Non-pigmented ciliary epithelial cell (primary cell): ENCODE measurements around the gene APRT.

Experiments used
- DNase-seq: peaks from one replicate; pipeline ENCODE4 v3.0.0-alpha.2; 2010; ENCODE audit warnings: low read depth

The APRT gene

GRCh38 chr16:88807626-88808453, 3.9 kb downstream of the APRT start:
- DNase-seq = no peak

- DNase-seq = no peak
These were observed 4.5 kb downstream of the APRT start for GRCh38 chr16:88807142-88807625.

GRCh38 chr16:88806491-88807111, 5.1 kb downstream of the APRT start:
- no peak for DNase-seq

GRCh38 chr16:88805887-88806393, 5.8 kb downstream of the APRT start:
- no peak for DNase-seq

GRCh38 chr16:88805340-88805715, 6.4 kb downstream of the APRT start:
- no peak for DNase-seq

GRCh38 chr16:88804552-88805339, 7.0 kb downstream of the APRT start:
- no peak for DNase-seq

GRCh38 chr16:88804173-88804551, 7.6 kb downstream of the APRT start:
- no peak for DNase-seq

- no peak for DNase-seq
These were observed 8.3 kb downstream of the APRT start, which contains the start of gene CDT1 for GRCh38 chr16:88803264-88803987. Gene CDT1 (plus strand): TSS chr16:88803789. CDS start chr16:88803832, 43 bp downstream.

GRCh38 chr16:88800277-88800592, 11.5 kb downstream of the APRT start:
- no peak for DNase-seq

- no peak for DNase-seq
These were observed 12.0 kb downstream of the APRT start for GRCh38 chr16:88799569-88800276.

- DNase-seq = no peak
These were observed 12.8 kb downstream of the APRT start for GRCh38 chr16:88798772-88799455.

GRCh38 chr16:88798073-88798472, 13.7 kb downstream of the APRT start:
- no peak for DNase-seq

GRCh38 chr16:88796278-88796677, 15.4 kb downstream of the APRT start:
- DNase-seq = no peak

GRCh38 chr16:88793251-88793954, 18.3 kb downstream of the APRT start:
- DNase-seq = no peak

GRCh38 chr16:88792668-88793250, 19.0 kb downstream of the APRT start:
- DNase-seq = no peak

- DNase-seq = no peak
These were observed 19.6 kb downstream of the APRT start for GRCh38 chr16:88792078-88792550.

GRCh38 chr16:88790312-88791211, 21.2 kb downstream of the APRT start:
- no peak for DNase-seq

GRCh38 chr16:88789594-88789993, 22.1 kb downstream of the APRT start:
- no peak for DNase-seq
